DOHH2 (cell line): ENCODE measurements around the gene TMEM151B.

ENCODE experiments used
- H3F3A ChIP-seq: fragments of 200-600 bp; sonication (generic), shearing (Covaris generic); 2 replicates; pipeline ENCODE4 v1.6.0; 2016; ENCODE audit warnings: antibody characterized with exemption, mild to moderate bottlenecking; ENCODE audit not compliant: control insufficient read depth, insufficient read depth
- H3K27ac ChIP-seq: fragments of 200-600 bp; sonication (generic); 2 replicates; pipeline ENCODE4 v1.5.1; 2014; ENCODE audit warnings: low read depth, mild to moderate bottlenecking, low read length, moderate library complexity
- H3K27me3 ChIP-seq: fragments of 200-600 bp; sonication (generic); 2 replicates; pipeline ENCODE4 v1.6.1; 2014; ENCODE audit warnings: mild to moderate bottlenecking, low read length, mixed read lengths; ENCODE audit not compliant: control insufficient read depth
- H3K36me3 ChIP-seq: fragments of 200-600 bp; sonication (generic); 2 replicates; pipeline ENCODE4 v1.6.1; 2014; ENCODE audit warnings: mild to moderate bottlenecking, low read length, moderate library complexity, mixed read lengths; ENCODE audit not compliant: control insufficient read depth
- H3K4me1 ChIP-seq: fragments of 200-600 bp; sonication (generic); 2 replicates; pipeline ENCODE4 v1.6.1; 2014; ENCODE audit warnings: mild to moderate bottlenecking, low read length, mixed read lengths; ENCODE audit not compliant: control insufficient read depth
- H3K4me2 ChIP-seq: fragments of 200-600 bp; sonication (generic); 2 replicates; pipeline ENCODE4 v1.6.0; 2014; ENCODE audit warnings: mild to moderate bottlenecking, low read length, moderate library complexity
- H3K4me3 ChIP-seq: fragments of 200-600 bp; sonication (generic); 2 replicates; pipeline ENCODE4 v1.5.1; 2014; ENCODE audit warnings: mild to moderate bottlenecking, low read length, mixed read lengths
- H3K79me2 ChIP-seq: fragments of 200-600 bp; sonication (generic); 2 replicates; pipeline ENCODE4 v1.6.1; 2014; ENCODE audit warnings: mild to moderate bottlenecking, low read length, mixed read lengths; ENCODE audit not compliant: control insufficient read depth
- H3K9me2 ChIP-seq: fragments of 200-600 bp; sonication (generic); replicated peaks from 2 replicates; pipeline ENCODE4 v1.6.1; 2014; ENCODE audit warnings: mild to moderate bottlenecking, low read length, mixed read lengths; ENCODE audit not compliant: control insufficient read depth
- H3K9me3 ChIP-seq: fragments of 200-600 bp; sonication (generic); 2 replicates; pipeline ENCODE4 v1.6.1; 2014; ENCODE audit warnings: antibody characterized with exemption, low read length, mixed read lengths; ENCODE audit not compliant: control insufficient read depth, insufficient read depth
- H4K20me1 ChIP-seq: fragments of 200-600 bp; sonication (generic); 2 replicates; pipeline ENCODE4 v1.6.0; 2014; ENCODE audit warnings: low read depth, mild to moderate bottlenecking, antibody characterized with exemption, low read length, moderate library complexity; ENCODE audit not compliant: control insufficient read depth, insufficient read depth
- CTCF ChIP-seq: fragments of 200-600 bp; sonication (generic); IDR thresholded peaks from one replicate; pipeline ENCODE4 v1.5.1; 2014; ENCODE audit warnings: antibody characterized with exemption, mild to moderate bottlenecking, low read depth, low read length; ENCODE audit not compliant: poor library complexity, severe bottlenecking
- EZH2phosphoT487 ChIP-seq: fragments of 200-600 bp; sonication (generic); IDR thresholded peaks from 2 replicates; pipeline ENCODE4 v1.6.1; 2017; ENCODE audit warnings: borderline replicate concordance, mild to moderate bottlenecking, antibody characterized with exemption, low read length, moderate library complexity, mixed read lengths

Gene TMEM151B

GRCh38 chr6:44235891-44236516 is 34.2 kb upstream of the TMEM151B start:
- Histone ChIP-seq H3K4me2 (no peak overlapping the region), H3K27me3 (no peaks in the 10 kb centered on the region), H3K9me2 (no peaks in the 10 kb centered on the region), H3K27ac (no peak overlapping the region), H3K36me3 (peaks cover 50% of the 10 kb centered on the region), H3K4me1 (peaks cover 13% of the 10 kb centered on the region), H3K79me2 (no peaks in the 10 kb centered on the region), H3K4me3 (no peak overlapping the region), H4K20me1 (no peaks in the 10 kb centered on the region), H3K9me3 (no peaks in the 10 kb centered on the region), H3F3A (peaks cover 13% of the 10 kb centered on the region)
- TF ChIP-seq EZH2phosphoT487 (no peak), CTCF (no peak)

GRCh38 chr6:44237021-44237812 is 33.0 kb upstream of the TMEM151B start:
- no peaks in the 10 kb centered on the region for H3K9me2 ChIP-seq
- H3K9me3 ChIP-seq, result no peaks in the 10 kb centered on the region
- peak overlapping the region; percentile 99 for H3K4me2 ChIP-seq
- H3K27me3 ChIP-seq, result no peaks in the 10 kb centered on the region
- H3K4me1 ChIP-seq, result peaks cover 13% of the 10 kb centered on the region
- TF ChIP-seq EZH2phosphoT487, result no peak
- no peak for TF ChIP-seq CTCF
- H3K4me3 ChIP-seq, result peak overlapping the region; percentile 88
- H4K20me1 ChIP-seq, result no peaks in the 10 kb centered on the region
- H3K27ac ChIP-seq, result no peak overlapping the region
- no peaks in the 10 kb centered on the region for H3K79me2 ChIP-seq
- H3K36me3 ChIP-seq, result peaks cover 40% of the 10 kb centered on the region
- peaks cover 16% of the 10 kb centered on the region for H3F3A ChIP-seq

GRCh38 chr6:44237813-44238433 is 32.3 kb upstream of the TMEM151B start:
- no peaks in the 10 kb centered on the region for H3K9me3 ChIP-seq
- no peak for TF ChIP-seq EZH2phosphoT487
- TF ChIP-seq CTCF, result peak; percentile 98
- no peaks in the 10 kb centered on the region for H3K79me2 ChIP-seq
- no peaks in the 10 kb centered on the region for H3K9me2 ChIP-seq
- H4K20me1 ChIP-seq, result no peaks in the 10 kb centered on the region
- peaks cover 17% of the 10 kb centered on the region for H3F3A ChIP-seq
- H3K4me2 ChIP-seq, result peak overlapping the region; percentile 99
- H3K4me1 ChIP-seq, result peaks cover 13% of the 10 kb centered on the region
- H3K36me3 ChIP-seq, result peaks cover 33% of the 10 kb centered on the region
- H3K27me3 ChIP-seq, result no peaks in the 10 kb centered on the region
- peak overlapping the region; percentile 88 for H3K4me3 ChIP-seq
- H3K27ac ChIP-seq, result no peak overlapping the region
